Right atrium auricular region (tissue), 2 donors: Measurements from ENCODE around the gene IGSF21. TPM values are rescaled to one million over a fixed set of nuclear protein-coding genes. Genes with fewer than 3 reads are reported as not detected.
"Not testable (repeated sequence)": the region's sequence is repeated elsewhere in the genome, so short reads cannot be mapped to it uniquely, and the experiment has no call there.

Experiments
- DNase-seq: peaks from one replicate; pipeline ENCODE4 v3.0.0-alpha.2; 2019; ENCODE audit warnings: low spot score
- H3K27ac ChIP-seq, 2 donors: fragments of 200-600 bp; sonication (generic); 1 replicate in 1 of 2; 2 replicates in 1 of 2; pipeline ENCODE4 v1.5.1; 2016 to 2019
- H3K27me3 ChIP-seq, 2 donors: fragments of 200-600 bp; sonication (generic); one replicate each; pipeline versions ENCODE4 v1.5.1 to v1.6.0; 2017 to 2019
- H3K36me3 ChIP-seq: fragments of 200-600 bp; sonication (generic); one replicate; pipeline ENCODE4 v1.5.1; 2016
- H3K4me1 ChIP-seq, 2 donors: fragments of 200-600 bp; sonication (generic); one replicate each; pipeline versions ENCODE4 v1.5.1 to v1.6.0; 2017 to 2019
- H3K4me3 ChIP-seq, 2 donors: fragments of 200-600 bp; sonication (generic); 1 replicate in 1 of 2; 2 replicates in 1 of 2; pipeline ENCODE4 v1.5.1; 2017 to 2019; ENCODE audit warnings: mild to moderate bottlenecking in 1 of 2, moderate library complexity in 1 of 2
- H3K9me3 ChIP-seq, 2 donors: fragments of 200-600 bp; sonication (generic); one replicate each; pipeline ENCODE4 v1.5.1; 2019
- total RNA-seq, 2 donors: library from RNA; depleted of rRNA; stranded (reverse); fragments of >200 nt; gene quantifications; one replicate each; pipeline ENCODE4 v1.1.0, GENCODE V29; 2016
- TF ChIP-seq, protein P1 (sequence below), 2 donors: fragments of 200-600 bp; sonication (generic); IDR thresholded peaks; one replicate each; pipeline ENCODE4 v1.5.1; 2019; ENCODE audit warnings: antibody characterized with exemption in 2 of 2

The IGSF21 gene
- total RNA-seq, 2 donors from 2014 or later = 1.8 to 6.0 TPM

DNA sequence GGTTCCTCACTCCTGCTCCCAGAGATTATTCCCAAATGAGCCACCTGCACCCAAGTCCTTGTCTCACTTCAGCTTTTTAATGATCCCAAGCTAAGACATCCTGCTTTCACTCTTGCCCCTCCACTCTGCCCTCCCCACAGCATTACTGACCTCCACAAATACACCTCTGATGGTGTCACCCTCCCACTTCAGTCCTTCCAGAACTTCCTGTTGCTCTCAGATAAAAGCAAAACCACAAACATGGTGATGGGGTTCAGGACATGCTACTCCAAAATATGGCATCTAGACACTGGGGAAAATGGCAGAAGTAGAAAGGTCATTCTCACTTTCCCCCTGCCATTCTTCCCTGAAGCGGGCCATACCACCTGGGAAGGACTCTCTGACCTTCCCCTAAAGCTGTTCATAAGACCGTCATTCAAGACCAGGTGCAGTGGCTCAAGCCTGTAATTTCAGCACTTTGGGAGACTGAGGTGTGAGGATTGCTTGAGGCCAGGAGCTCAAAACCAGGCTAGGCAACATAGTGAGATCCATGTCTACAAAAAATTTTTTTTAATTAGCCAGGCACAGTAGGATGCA is 307.4 kb downstream of the IGSF21 start:
- Histone ChIP-seq H3K4me1 (no peaks in the 10 kb centered on the region), H3K27me3 (no peaks in the 10 kb centered on the region), H3K36me3 (no peaks in the 10 kb centered on the region), H3K9me3 (peaks cover 0 to 8% of the 10 kb centered on the region in 2 donors), H3K27ac (no peak overlapping the region), H3K4me3 (no peak overlapping the region)
- TF ChIP-seq, protein P1, sequence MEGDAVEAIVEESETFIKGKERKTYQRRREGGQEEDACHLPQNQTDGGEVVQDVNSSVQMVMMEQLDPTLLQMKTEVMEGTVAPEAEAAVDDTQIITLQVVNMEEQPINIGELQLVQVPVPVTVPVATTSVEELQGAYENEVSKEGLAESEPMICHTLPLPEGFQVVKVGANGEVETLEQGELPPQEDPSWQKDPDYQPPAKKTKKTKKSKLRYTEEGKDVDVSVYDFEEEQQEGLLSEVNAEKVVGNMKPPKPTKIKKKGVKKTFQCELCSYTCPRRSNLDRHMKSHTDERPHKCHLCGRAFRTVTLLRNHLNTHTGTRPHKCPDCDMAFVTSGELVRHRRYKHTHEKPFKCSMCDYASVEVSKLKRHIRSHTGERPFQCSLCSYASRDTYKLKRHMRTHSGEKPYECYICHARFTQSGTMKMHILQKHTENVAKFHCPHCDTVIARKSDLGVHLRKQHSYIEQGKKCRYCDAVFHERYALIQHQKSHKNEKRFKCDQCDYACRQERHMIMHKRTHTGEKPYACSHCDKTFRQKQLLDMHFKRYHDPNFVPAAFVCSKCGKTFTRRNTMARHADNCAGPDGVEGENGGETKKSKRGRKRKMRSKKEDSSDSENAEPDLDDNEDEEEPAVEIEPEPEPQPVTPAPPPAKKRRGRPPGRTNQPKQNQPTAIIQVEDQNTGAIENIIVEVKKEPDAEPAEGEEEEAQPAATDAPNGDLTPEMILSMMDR (IDR thresholded peaks at IDR 0.05) = no peak
- no peak for DNase-seq

DNA sequence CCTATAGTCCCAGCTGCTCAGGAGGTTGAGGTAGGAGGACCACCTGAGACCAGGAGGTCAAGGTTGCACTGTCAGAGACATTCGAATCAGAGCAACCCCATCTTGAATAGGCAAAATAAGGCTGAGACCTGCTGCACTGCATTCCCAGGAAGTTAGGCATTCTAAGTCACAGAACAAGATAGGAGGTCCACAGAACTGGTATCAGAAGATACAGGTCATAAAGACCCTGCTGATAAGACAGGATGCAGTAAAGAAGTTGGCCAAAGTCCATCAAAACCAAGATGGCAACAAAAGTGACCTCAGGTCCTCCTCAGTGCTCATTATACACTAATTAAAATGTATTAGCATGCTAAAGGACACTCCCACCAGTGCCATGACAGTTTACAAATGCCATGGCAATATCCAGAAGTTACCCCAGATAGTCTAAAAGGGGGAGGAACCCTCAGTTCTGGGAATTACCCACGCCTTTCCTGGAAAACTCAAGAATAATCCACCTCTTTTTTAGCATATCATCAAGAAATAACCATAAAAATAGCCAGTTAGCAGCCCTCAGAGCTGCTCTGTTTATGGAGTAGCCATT is 307.9 kb downstream of the IGSF21 start:
- no peaks in the 10 kb centered on the region for H3K27me3 ChIP-seq
- H3K9me3 ChIP-seq = peaks cover 0 to 8% of the 10 kb centered on the region in 2 donors
- DNase-seq = no peak
- H3K4me1 ChIP-seq = no peaks in the 10 kb centered on the region
- no peak overlapping the region for H3K27ac ChIP-seq
- no peaks in the 10 kb centered on the region for H3K36me3 ChIP-seq
- no peak overlapping the region for H3K4me3 ChIP-seq
- TF ChIP-seq, protein P1 (IDR thresholded peaks at IDR 0.05) = no peak

DNA sequence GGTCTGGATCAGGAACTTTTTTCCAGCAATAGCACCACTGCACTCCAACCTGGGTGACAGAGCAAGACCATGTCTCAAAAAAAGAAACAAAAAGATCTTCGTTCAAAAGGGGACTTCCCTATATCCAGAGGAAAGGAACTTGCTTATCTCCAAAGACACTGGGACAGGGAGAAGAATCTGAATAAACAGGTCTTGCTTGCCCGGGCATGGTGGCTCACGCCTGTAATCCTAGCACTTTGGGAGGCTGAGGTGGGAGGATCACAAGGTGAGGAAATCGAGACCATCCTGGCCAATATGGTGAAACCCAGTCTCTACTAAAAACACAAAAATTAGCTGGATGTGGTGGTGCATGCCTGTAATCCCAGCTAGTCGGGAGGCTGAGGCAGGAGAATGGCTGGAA is 308.5 kb downstream of the IGSF21 start:
- DNase-seq = not testable (repeated sequence)

DNA sequence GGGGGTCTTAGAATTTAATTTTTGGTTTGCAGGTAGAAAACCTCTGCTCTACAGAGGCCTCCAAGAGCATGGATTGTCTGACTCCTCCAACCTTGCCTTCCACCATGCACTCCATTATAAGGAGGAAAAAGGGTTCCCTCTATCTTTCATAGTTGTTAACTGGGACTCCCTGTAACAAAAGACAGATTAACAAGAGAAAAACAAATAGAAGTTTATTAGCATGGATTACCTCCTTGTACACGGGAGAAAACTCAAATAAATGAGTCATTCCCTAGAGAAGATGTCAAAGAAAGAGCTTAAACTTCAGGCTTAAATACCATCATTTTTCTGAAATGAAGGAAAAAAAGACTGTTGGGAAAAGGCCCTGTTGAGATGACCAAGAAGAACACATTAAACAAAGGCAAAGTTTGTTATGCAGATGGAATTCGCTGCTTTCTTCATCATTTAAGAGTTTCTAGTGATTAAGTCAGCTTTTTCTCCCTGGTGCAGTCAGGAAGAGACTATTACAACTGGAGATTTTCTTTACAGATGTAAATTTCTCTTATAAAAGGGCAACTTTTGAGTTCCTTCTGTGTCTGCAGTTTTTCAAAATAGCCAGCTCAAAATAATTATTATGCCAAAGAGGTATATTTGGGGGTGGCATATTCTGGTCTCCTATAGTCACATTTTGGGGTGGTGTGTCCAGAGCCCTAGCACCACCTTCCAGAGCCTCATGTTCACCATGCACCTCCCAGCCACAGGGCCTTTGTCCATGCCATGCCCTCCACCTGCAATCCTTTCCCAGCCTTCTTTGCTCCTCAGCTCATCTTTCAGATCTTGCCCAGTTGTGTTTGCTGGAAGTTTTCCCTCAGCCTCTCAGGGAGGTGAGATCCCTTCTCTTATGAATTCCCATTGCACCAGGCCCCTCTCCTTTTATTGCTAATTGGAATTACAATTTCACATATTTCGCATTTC is 310.0 kb downstream of the IGSF21 start:
- no peak overlapping the region for H3K27ac ChIP-seq
- no peaks in the 10 kb centered on the region for H3K27me3 ChIP-seq
- H3K4me3 ChIP-seq = no peak overlapping the region
- TF ChIP-seq, protein P1 (IDR thresholded peaks at IDR 0.05) = no peak
- H3K36me3 ChIP-seq = no peaks in the 10 kb centered on the region
- no peak for DNase-seq
- no peaks in the 10 kb centered on the region for H3K9me3 ChIP-seq
- no peaks in the 10 kb centered on the region for H3K4me1 ChIP-seq

More for the DNA sequence above, 308.5 kb downstream of the IGSF21 start:
- not testable (repeated sequence) for H3K36me3 ChIP-seq, H3K27ac ChIP-seq, H3K4me3 ChIP-seq, H3K27me3 ChIP-seq, H3K9me3 ChIP-seq, H3K4me1 ChIP-seq

DNA sequence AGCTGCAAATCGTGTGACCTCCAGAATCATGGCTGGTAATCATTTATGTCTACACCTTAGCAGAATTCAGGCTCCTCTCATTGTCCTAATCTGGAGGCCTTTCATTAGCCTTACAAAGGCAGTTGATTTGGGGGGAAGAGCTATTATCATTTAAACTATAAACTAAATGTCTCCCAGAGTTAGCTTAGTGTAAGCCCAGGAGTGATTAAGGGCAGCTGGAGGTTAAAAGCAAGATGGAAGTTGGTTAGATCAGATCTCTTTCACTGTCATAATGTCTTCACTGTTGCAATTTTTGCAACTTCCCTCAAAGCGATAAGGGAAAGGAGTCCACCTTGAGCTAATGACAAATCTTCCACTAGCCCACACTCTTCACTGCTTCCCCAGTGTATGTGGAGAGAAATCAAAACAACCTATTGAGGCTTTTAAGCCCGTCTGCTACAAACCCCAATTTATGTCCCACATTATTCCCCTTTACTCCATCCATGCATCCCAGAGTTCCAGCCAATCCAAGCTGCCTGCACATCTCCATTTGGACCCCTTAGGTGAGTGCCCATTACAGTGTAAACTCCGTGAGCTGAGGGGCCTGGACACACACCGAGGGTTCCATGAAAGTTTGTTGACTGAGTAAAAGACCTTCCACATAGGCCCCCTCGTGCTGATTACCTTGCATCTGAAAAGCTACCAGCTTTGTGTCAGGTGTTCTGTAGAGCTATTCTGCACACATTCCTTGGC is 311.7 kb downstream of the IGSF21 start:
- no peaks in the 10 kb centered on the region for H3K36me3 ChIP-seq
- TF ChIP-seq, protein P1 (IDR thresholded peaks at IDR 0.05) = no peak
- H3K27ac ChIP-seq = no peak overlapping the region
- H3K27me3 ChIP-seq = no peaks in the 10 kb centered on the region
- DNase-seq = no peak
- no peak overlapping the region for H3K4me3 ChIP-seq
- H3K4me1 ChIP-seq = no peaks in the 10 kb centered on the region
- H3K9me3 ChIP-seq = no peaks in the 10 kb centered on the region

DNA sequence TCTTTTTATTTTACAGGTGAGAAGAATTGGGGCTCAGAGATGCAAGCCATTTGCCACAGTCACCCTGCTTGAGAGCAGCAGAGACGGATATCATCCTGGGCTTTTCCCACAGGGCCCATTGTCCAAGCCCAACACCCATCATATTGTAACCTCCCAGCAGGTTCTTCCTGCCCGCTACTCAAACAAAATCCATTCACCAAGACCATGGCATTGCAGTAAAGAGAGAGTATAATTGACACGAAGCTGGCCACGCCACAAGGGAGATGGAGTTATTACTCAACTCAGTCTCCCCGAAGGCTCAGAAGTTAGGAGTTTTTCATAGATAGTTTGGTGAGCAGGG is 312.2 kb downstream of the IGSF21 start:
- no peaks in the 10 kb centered on the region for H3K27me3 ChIP-seq

More for the DNA sequence above, 312.2 kb downstream of the IGSF21 start:
- Histone ChIP-seq H3K4me1 (no peaks in the 10 kb centered on the region), H3K27ac (no peak overlapping the region), H3K9me3 (no peaks in the 10 kb centered on the region), H3K4me3 (no peak overlapping the region), H3K36me3 (no peaks in the 10 kb centered on the region)
- no peak for DNase-seq
- TF ChIP-seq, protein P1 (IDR thresholded peaks at IDR 0.05) = no peak
